HG03521 (cell line): ENCODE measurements around the gene RANBP17.
"Not testable (repeated sequence)": the region's sequence is repeated elsewhere in the genome, so short reads cannot be mapped to it uniquely, and the experiment has no call there.

Experiments used
- ATAC-seq: cut with Tn5 transposase; IDR thresholded peaks from one replicate; pipeline ENCODE4 v1.9.1; 2021; ENCODE audit warnings: mild to moderate bottlenecking, moderate library complexity; ENCODE audit not compliant: unreplicated experiment

RANBP17 gene

GRCh38 chr5:171143926-171144325 is 282.1 kb downstream of the RANBP17 start:
- ATAC-seq, result no peak

GRCh38 chr5:171149333-171149732 is 287.5 kb downstream of the RANBP17 start:
- ATAC-seq, result no peak

- ATAC-seq, result no peak
These were observed 288.0 kb downstream of the RANBP17 start for GRCh38 chr5:171149772-171150171.

- no peak for ATAC-seq
These were observed 290.6 kb downstream of the RANBP17 start for GRCh38 chr5:171152382-171152781.

GRCh38 chr5:171155621-171156020 is 293.8 kb downstream of the RANBP17 start:
- no peak for ATAC-seq

- no peak for ATAC-seq
These were observed 295.5 kb downstream of the RANBP17 start for GRCh38 chr5:171157276-171157675.

- no peak for ATAC-seq
These were observed 296.0 kb downstream of the RANBP17 start for GRCh38 chr5:171157775-171158174.

GRCh38 chr5:171158581-171158980 is 296.8 kb downstream of the RANBP17 start:
- ATAC-seq, result no peak

GRCh38 chr5:171162165-171162564 is 300.3 kb downstream of the RANBP17 start:
- no peak for ATAC-seq

GRCh38 chr5:171162596-171162995 is 300.8 kb downstream of the RANBP17 start:
- no peak for ATAC-seq

GRCh38 chr5:171166766-171167165 is 304.9 kb downstream of the RANBP17 start:
- no peak for ATAC-seq

- no peak for ATAC-seq
These were observed 306.4 kb downstream of the RANBP17 start for GRCh38 chr5:171168171-171168570.

- ATAC-seq, result not testable (repeated sequence)
These were observed 313.1 kb downstream of the RANBP17 start for GRCh38 chr5:171174960-171175359.

- no peak for ATAC-seq
These were observed 313.9 kb downstream of the RANBP17 start for GRCh38 chr5:171175746-171176145.

- not testable (repeated sequence) for ATAC-seq
These were observed 316.4 kb downstream of the RANBP17 start for GRCh38 chr5:171178190-171178589.

GRCh38 chr5:171188016-171188415 is 326.2 kb downstream of the RANBP17 start:
- no peak for ATAC-seq

GRCh38 chr5:171189442-171189841 is 327.6 kb downstream of the RANBP17 start:
- ATAC-seq, result no peak

GRCh38 chr5:171192111-171192510 is 330.3 kb downstream of the RANBP17 start:
- ATAC-seq, result no peak

GRCh38 chr5:171201310-171201709 is 339.5 kb downstream of the RANBP17 start:
- ATAC-seq, result no peak

GRCh38 chr5:171205375-171205774 is 343.6 kb downstream of the RANBP17 start:
- no peak for ATAC-seq

GRCh38 chr5:171207256-171207847 is 345.5 kb downstream of the RANBP17 start:
- no peak for ATAC-seq

- no peak for ATAC-seq
These were observed 360.1 kb downstream of the RANBP17 start for GRCh38 chr5:171221916-171222315.

GRCh38 chr5:171223927-171224326 is 362.1 kb downstream of the RANBP17 start:
- ATAC-seq, result no peak
